Lower leg skin (tissue), 3 donors: ENCODE data around the gene CAPN13.

Experiments used
- CTCF ChIP-seq, 3 donors: fragments of 450-650 bp; IDR thresholded peaks; one replicate each; pipeline ENCODE4 v1.5.1; 2016; ENCODE audit warnings: antibody characterized with exemption in 3 of 3, mild to moderate bottlenecking in 3 of 3, moderate library complexity in 2 of 3
- POLR2A ChIP-seq, 2 donors: fragments of 450-650 bp; IDR thresholded peaks; one replicate each; pipeline ENCODE4 v1.6.1; 2016 to 2017; ENCODE audit warnings: antibody characterized with exemption in 2 of 2, mild to moderate bottlenecking in 1 of 2, moderate library complexity in 1 of 2

DNA sequence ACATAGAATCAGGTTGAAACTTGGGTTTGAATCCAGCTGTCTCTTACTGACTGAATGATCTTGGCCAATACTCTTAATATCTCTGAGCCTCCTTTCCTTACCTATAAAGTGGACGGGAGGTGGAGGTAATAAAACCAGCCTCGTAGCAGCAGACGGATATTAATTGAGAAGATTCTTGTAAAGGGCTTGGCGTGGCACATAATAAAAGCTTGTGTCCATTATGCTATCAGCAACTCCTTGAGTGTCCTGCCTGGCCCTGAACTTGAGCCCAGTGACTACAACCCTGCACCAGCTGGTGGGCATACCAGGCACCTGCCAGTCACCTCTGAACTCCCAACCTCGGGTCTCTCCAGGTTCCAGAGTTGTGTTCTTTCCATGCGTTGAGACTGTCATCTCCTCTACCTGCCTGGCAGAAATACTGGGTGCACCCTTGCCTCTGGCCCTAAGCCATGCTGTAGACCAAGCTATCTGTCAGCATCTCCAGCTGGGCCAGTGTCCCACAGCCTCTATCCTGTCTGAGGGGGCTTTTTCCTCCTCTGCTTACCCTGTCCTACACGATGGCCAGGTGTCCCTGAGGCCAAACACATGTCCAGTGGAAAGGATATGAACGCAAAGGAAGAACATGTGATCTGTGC is 9.7 kb downstream of the CAPN13 start:
- TF ChIP-seq CTCF (IDR thresholded peaks at IDR 0.05) (no peak), POLR2A (IDR thresholded peaks at IDR 0.05) (no peak)
